Ovary (tissue), 9 donors: ENCODE results near the gene APP. TPM values are rescaled to one million over a fixed set of nuclear protein-coding genes. Genes with fewer than 3 reads are reported as not detected.

Source experiments
- DNase-seq, 5 donors: peaks; one replicate each; pipeline ENCODE4 v3.0.0-alpha.2; 2019 to 2020
- H3K27ac ChIP-seq, 2 donors: fragments of 200-600 bp; one replicate each; pipeline versions ENCODE4 v1.5.1 to v1.8.0; 2019 to 2022
- H3K27me3 ChIP-seq: fragments of 200-600 bp; one replicate; pipeline ENCODE4 v1.8.0; 2022
- H3K36me3 ChIP-seq: fragments of 200-600 bp; sonication (generic); one replicate; pipeline ENCODE4 v1.5.1; 2019
- H3K4me1 ChIP-seq: one replicate; pipeline ENCODE4 v1.8.1; 2013; ENCODE audit warnings: mild to moderate bottlenecking, moderate library complexity; ENCODE audit not compliant: insufficient read depth
- H3K4me3 ChIP-seq: fragments of 200-600 bp; sonication (generic); one replicate; pipeline ENCODE4 v1.5.1; 2017
- H3K9me3 ChIP-seq, 2 donors: fragments of 200-600 bp in 1 of 2; sonication (generic) in 1 of 2; one replicate each; pipeline versions ENCODE4 v1.5.1 to v1.8.1; 2013 to 2019; ENCODE audit warnings: mild to moderate bottlenecking in 1 of 2, moderate library complexity in 1 of 2
- CTCF ChIP-seq, 3 donors: fragments of 450-650 bp in 2 of 3; fragments of 200-600 bp in 1 of 3; IDR thresholded peaks; one replicate each; pipeline versions ENCODE4 v1.5.1 to v1.8.0; 2016 to 2022; ENCODE audit warnings: antibody characterized with exemption in 3 of 3, mild to moderate bottlenecking in 1 of 3
- EP300 ChIP-seq: sonication (generic); formaldehyde crosslinking; IDR thresholded peaks from one replicate; pipeline ENCODE4 v1.6.1; 2017; ENCODE audit warnings: antibody characterized with exemption
- POLR2A ChIP-seq: fragments of 450-650 bp; IDR thresholded peaks from one replicate; pipeline ENCODE4 v1.6.1; 2017; ENCODE audit warnings: antibody characterized with exemption, mild to moderate bottlenecking, moderate library complexity
- WGBS, 3 donors: extraction: QIAGEN DNeasy Blood & Tissue Kit in 1 of 3; methylation state at CpG; one replicate each; pipeline versions ENCODE4 v1.1.5 to v1.1.7; 2013 to 2017; 5-methylcytosine and 5-hydroxymethylcytosine counted together
- intact Hi-C, 4 donors: fragments of 100-400 bp; cut with DNase I; formaldehyde crosslinking; loops; one replicate each; pipeline versions ENCODE4 v1.11.0 to v1.15.1; 2022 to 2023
- polyA plus RNA-seq, 2 donors: library from polyadenylated mRNA; stranded (reverse); fragments of 200-250 nt in 1 of 2; fragments of 350-450 nt in 1 of 2; fragmentation: Illumina TruSeq in 1 of 2; extraction: RNeasy Lipid Tissue Mini Kit (QIAGEN cat#74804) in 1 of 2; gene quantifications; one replicate each; pipeline ENCODE4 v1.2.3, GENCODE V29; 2013 to 2014
- total RNA-seq, 7 donors: library from RNA; depleted of rRNA in 2 of 7; stranded (reverse); fragments of >200 nt in 2 of 7; fragmentation: NEBNext Ultra II Directional in 3 of 7; extraction: Animal tissue kit (Norgen Biotek cat#: 25700) in 3 of 7; gene quantifications; one replicate each; pipeline versions ENCODE4 v1.1.0 to v1.2.4, GENCODE V29; 2016 to 2023
- donor health status: DM: no; HTN: no; CAD: no; lungs with moderate emphysema.
- donor health status: DM: no; HTN: no; CAD: no.
- donor health status: Bipolar disorder and iron deficiency.
- donor health status: DM: yes; HTN: yes; CAD: no.
- donor health status: DM: no; HTN: no; CAD: no.
- donor health status: DM: yes; HTN: yes; CAD: no.

APP gene
- total and polyA plus RNA-seq, 9 donors: 211 to 945 (median 364) TPM

- H3K4me3 ChIP-seq: no peak overlapping the region
- no peaks in the 10 kb centered on the region for H3K27me3 ChIP-seq
- 94 to 95% (median 94%) methylated on average over 3 of the region's 3 CpGs for WGBS, 3 donors
- no peaks in the 10 kb centered on the region for H3K9me3 ChIP-seq
- no peaks in the 10 kb centered on the region for H3K36me3 ChIP-seq
- H3K27ac ChIP-seq: no peak overlapping the region
- no peak for DNase-seq
- peaks cover 3% of the 10 kb centered on the region for H3K4me1 ChIP-seq
- TF ChIP-seq CTCF (IDR thresholded peaks at IDR 0.05) (no peak), EP300 (no peak), POLR2A (no peak)
- intact Hi-C loops: no loop called here
Measured at GRCh38 chr21:26042181-26042876, 128.2 kb downstream of the APP start.

GRCh38 chr21:26041431-26042180 is 129.0 kb downstream of the APP start:
- no peaks in the 10 kb centered on the region for H3K27me3 ChIP-seq
- H3K4me3 ChIP-seq: no peak overlapping the region
- peaks cover 2% of the 10 kb centered on the region for H3K4me1 ChIP-seq
- DNase-seq: no peak
- H3K9me3 ChIP-seq: no peaks in the 10 kb centered on the region
- no peaks in the 10 kb centered on the region for H3K36me3 ChIP-seq
- H3K27ac ChIP-seq: peak overlapping the region in 1 of 2 donors; percentile 8
- intact Hi-C loops: no loop called here
- 64 to 69% (median 67%) methylated on average over 3 of the region's 3 CpGs for WGBS, 3 donors
- no peak for TF ChIP-seq POLR2A
- no peak for TF ChIP-seq EP300
- TF ChIP-seq CTCF (IDR thresholded peaks at IDR 0.05): no peak

- peaks cover 2% of the 10 kb centered on the region for H3K4me1 ChIP-seq
- no peaks in the 10 kb centered on the region for H3K9me3 ChIP-seq
- DNase-seq: no peak
- intact Hi-C loops: no loop called here
- H3K27ac ChIP-seq: no peak overlapping the region
- WGBS, 3 donors: 95 to 99% (median 95%) methylated on average over 4 of the region's 4 CpGs
- TF ChIP-seq EP300: no peak
- no peak for TF ChIP-seq CTCF (IDR thresholded peaks at IDR 0.05)
- TF ChIP-seq POLR2A: no peak
- no peaks in the 10 kb centered on the region for H3K27me3 ChIP-seq
- no peak overlapping the region for H3K4me3 ChIP-seq
- no peaks in the 10 kb centered on the region for H3K36me3 ChIP-seq
Measured at GRCh38 chr21:26036916-26037315, 133.7 kb downstream of the APP start.

GRCh38 chr21:26032263-26032662 is 138.3 kb downstream of the APP start:
- no peak overlapping the region for H3K27ac ChIP-seq
- peaks cover 2% of the 10 kb centered on the region for H3K4me1 ChIP-seq
- intact Hi-C loops: no loop called here
- no peaks in the 10 kb centered on the region for H3K36me3 ChIP-seq
- no peak overlapping the region for H3K4me3 ChIP-seq
- TF ChIP-seq CTCF (IDR thresholded peaks at IDR 0.05) (no peak), EP300 (no peak), POLR2A (no peak)
- no peaks in the 10 kb centered on the region for H3K9me3 ChIP-seq
- no peak for DNase-seq
- WGBS, 3 donors: 76 to 88% (median 86%) methylated on average over 2 of the region's 2 CpGs
- H3K27me3 ChIP-seq: no peaks in the 10 kb centered on the region
